ENCODE measurements around the gene PABPN1L. TPM values are rescaled to one million over a fixed set of nuclear protein-coding genes. Genes with fewer than 3 reads are reported as not detected.

PABPN1L gene
- total and polyA plus RNA-seq, 2 experiments from 2014 or later, result not detected

DNA sequence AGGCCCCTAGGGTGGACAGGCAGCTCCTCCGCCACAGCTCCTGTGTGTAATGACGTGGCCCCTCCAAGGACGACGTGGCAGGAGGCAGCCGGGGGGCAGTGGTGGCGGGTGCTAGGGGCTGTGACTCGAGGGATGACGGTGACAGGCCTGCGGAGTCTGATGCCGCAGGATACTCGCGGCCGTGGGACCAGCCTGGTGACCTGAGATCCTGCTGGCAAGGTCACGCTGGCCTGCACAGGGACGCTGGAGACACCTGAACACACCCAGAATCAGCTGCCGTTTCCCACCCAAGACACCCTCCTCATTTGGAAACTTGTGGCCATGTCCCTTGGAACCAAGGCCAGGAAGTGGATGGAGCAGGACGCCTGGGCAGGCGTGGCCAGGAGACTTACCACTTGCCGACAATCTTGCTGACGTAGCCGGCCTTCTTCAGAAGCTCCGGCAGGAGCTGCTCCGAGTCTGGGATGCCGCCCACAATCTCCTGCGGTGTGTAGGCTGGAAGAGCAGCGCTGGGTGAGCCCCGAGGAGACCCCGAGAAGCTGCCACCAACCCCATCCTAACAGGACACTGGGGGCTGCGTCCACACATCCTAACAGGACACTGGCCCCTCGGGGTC lies 25.8 kb downstream of the PABPN1L start:
- Mint-ChIP-seq H3K27ac (no peak overlapping the region), H3K36me3 (ENCODE audit: low read depth) (peaks cover 11% of the 10 kb centered on the region), H3K27me3 (ENCODE audit: insufficient read depth, low read depth, poor library complexity) (peaks cover 14% of the 10 kb centered on the region), H3K4me1 (0 out of 3 replicates have a peak, but pooled peaks cover 3% of the 10 kb centered on the region), H3K4me3 (no peak overlapping the region), H3K9me3 (no peaks in the 10 kb centered on the region)
- Histone ChIP-seq H3K79me2 (replicated peaks; ENCODE audit: insufficient read depth) (no peaks in the 10 kb centered on the region), H3K9me2 (ENCODE audit: insufficient read depth) (no peaks in the 10 kb centered on the region), H2AFZ (no peak overlapping the region), H3K4me2 (no peak overlapping the region), H3K36me3 (ENCODE audit: insufficient read depth) (no peaks in the 10 kb centered on the region; the same call in 1 of the 2 replicates), H3K4me1 (ENCODE audit: insufficient read depth) (no peaks in the 10 kb centered on the region), H3F3A (replicated peaks; ENCODE audit: low read depth) (no peaks in the 10 kb centered on the region), H3K4me3 (no peak overlapping the region), H3K27me3 (ENCODE audit: insufficient read depth) (no peaks in the 10 kb centered on the region), H4K20me1 (replicated peaks; ENCODE audit: insufficient read depth) (no peaks in the 10 kb centered on the region), H3K27ac (ENCODE audit: low read depth) (no peak overlapping the region)
- TF ChIP-seq REST (IDR thresholded peaks at IDR 0.05; ENCODE audit: unreplicated experiment) (no peak), CREB1 (CRISPR knock-in tag; IDR thresholded peaks at IDR 0.05; ENCODE audit: low read depth) (no peak), ZNF331 (CRISPR knock-in tag; IDR thresholded peaks at IDR 0.05; ENCODE audit: low read depth) (no peak), STAT1 (IDR thresholded peaks at IDR 0.05; ENCODE audit: unreplicated experiment) (no peak), ZNF114 (CRISPR knock-in tag; IDR thresholded peaks at IDR 0.05) (no peak), NANOG (IDR thresholded peaks at IDR 0.05; ENCODE audit: borderline replicate concordance) (no peak), EZH2phosphoT487 (IDR thresholded peaks at IDR 0.05; ENCODE audit: unreplicated experiment) (no peak), EZH2 (IDR thresholded peaks at IDR 0.05; ENCODE audit: low read depth, unreplicated experiment) (no peak), ETS1 (IDR thresholded peaks at IDR 0.05) (no peak), JUNB (IDR thresholded peaks at IDR 0.05; ENCODE audit: unreplicated experiment) (no peak), POLR2AphosphoS5 (IDR thresholded peaks at IDR 0.05; ENCODE audit: low read depth) (no peak)
- TF ChIP-seq, protein P1, sequence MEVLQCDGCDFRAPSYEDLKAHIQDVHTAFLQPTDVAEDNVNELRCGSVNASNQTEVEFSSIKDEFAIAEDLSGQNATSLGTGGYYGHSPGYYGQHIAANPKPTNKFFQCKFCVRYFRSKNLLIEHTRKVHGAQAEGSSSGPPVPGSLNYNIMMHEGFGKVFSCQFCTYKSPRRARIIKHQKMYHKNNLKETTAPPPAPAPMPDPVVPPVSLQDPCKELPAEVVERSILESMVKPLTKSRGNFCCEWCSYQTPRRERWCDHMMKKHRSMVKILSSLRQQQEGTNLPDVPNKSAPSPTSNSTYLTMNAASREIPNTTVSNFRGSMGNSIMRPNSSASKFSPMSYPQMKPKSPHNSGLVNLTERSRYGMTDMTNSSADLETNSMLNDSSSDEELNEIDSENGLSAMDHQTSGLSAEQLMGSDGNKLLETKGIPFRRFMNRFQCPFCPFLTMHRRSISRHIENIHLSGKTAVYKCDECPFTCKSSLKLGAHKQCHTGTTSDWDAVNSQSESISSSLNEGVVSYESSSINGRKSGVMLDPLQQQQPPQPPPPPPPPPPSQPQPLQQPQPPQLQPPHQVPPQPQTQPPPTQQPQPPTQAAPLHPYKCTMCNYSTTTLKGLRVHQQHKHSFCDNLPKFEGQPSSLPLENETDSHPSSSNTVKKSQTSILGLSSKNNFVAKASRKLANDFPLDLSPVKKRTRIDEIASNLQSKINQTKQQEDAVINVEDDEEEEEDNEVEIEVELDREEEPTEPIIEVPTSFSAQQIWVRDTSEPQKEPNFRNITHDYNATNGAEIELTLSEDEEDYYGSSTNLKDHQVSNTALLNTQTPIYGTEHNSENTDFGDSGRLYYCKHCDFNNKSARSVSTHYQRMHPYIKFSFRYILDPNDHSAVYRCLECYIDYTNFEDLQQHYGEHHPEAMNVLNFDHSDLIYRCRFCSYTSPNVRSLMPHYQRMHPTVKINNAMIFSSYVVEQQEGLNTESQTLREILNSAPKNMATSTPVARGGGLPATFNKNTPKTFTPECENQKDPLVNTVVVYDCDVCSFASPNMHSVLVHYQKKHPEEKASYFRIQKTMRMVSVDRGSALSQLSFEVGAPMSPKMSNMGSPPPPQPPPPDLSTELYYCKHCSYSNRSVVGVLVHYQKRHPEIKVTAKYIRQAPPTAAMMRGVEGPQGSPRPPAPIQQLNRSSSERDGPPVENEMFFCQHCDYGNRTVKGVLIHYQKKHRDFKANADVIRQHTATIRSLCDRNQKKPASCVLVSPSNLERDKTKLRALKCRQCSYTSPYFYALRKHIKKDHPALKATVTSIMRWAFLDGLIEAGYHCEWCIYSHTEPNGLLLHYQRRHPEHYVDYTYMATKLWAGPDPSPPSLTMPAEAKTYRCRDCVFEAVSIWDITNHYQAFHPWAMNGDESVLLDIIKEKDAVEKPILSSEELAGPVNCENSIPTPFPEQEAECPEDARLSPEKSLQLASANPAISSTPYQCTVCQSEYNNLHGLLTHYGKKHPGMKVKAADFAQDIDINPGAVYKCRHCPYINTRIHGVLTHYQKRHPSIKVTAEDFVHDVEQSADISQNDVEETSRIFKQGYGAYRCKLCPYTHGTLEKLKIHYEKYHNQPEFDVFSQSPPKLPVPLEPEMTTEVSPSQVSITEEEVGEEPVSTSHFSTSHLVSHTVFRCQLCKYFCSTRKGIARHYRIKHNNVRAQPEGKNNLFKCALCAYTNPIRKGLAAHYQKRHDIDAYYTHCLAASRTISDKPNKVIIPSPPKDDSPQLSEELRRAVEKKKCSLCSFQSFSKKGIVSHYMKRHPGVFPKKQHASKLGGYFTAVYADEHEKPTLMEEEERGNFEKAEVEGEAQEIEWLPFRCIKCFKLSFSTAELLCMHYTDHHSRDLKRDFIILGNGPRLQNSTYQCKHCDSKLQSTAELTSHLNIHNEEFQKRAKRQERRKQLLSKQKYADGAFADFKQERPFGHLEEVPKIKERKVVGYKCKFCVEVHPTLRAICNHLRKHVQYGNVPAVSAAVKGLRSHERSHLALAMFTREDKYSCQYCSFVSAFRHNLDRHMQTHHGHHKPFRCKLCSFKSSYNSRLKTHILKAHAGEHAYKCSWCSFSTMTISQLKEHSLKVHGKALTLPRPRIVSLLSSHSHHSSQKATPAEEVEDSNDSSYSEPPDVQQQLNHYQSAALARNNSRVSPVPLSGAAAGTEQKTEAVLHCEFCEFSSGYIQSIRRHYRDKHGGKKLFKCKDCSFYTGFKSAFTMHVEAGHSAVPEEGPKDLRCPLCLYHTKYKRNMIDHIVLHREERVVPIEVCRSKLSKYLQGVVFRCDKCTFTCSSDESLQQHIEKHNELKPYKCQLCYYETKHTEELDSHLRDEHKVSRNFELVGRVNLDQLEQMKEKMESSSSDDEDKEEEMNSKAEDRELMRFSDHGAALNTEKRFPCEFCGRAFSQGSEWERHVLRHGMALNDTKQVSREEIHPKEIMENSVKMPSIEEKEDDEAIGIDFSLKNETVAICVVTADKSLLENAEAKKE (CRISPR knock-in tag; IDR thresholded peaks at IDR 0.05), result no peak
- TF ChIP-seq, protein P2, sequence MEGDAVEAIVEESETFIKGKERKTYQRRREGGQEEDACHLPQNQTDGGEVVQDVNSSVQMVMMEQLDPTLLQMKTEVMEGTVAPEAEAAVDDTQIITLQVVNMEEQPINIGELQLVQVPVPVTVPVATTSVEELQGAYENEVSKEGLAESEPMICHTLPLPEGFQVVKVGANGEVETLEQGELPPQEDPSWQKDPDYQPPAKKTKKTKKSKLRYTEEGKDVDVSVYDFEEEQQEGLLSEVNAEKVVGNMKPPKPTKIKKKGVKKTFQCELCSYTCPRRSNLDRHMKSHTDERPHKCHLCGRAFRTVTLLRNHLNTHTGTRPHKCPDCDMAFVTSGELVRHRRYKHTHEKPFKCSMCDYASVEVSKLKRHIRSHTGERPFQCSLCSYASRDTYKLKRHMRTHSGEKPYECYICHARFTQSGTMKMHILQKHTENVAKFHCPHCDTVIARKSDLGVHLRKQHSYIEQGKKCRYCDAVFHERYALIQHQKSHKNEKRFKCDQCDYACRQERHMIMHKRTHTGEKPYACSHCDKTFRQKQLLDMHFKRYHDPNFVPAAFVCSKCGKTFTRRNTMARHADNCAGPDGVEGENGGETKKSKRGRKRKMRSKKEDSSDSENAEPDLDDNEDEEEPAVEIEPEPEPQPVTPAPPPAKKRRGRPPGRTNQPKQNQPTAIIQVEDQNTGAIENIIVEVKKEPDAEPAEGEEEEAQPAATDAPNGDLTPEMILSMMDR (conservative IDR thresholded peaks at IDR 0.05; ENCODE audit: low read depth in 2 of 2), result no peak
- ATAC-seq, result no peak
- DNase-seq (ENCODE audit: low spot score), result no peak

All from GM23338 (cell line).